Uterus (tissue), 4 donors: ENCODE results near the gene TRPT1. TPM values are rescaled to one million over a fixed set of nuclear protein-coding genes. Genes with fewer than 3 reads are reported as not detected.
A peak's percentile ranks its signal among the peaks of the same experiment; 100 is the strongest.

Experiments
- DNase-seq, 2 donors: peaks; one replicate each; pipeline ENCODE4 v3.0.0-alpha.2; 2019 to 2020
- H3K27ac ChIP-seq, 2 donors: fragments of 200-600 bp; sonication (generic); 1 replicate in 1 of 2; 2 replicates in 1 of 2; pipeline ENCODE4 v1.5.1; 2016 to 2018
- H3K27me3 ChIP-seq, 2 donors: fragments of 200-600 bp; sonication (generic); one replicate each; pipeline ENCODE4 v1.5.1; 2018 to 2019; ENCODE audit warnings: control low read depth in 1 of 2
- H3K36me3 ChIP-seq, 2 donors: fragments of 200-600 bp; sonication (generic); one replicate each; pipeline ENCODE4 v1.5.1; 2019; ENCODE audit warnings: control low read depth in 1 of 2
- H3K4me1 ChIP-seq, 2 donors: fragments of 200-600 bp; sonication (generic); one replicate each; pipeline ENCODE4 v1.5.1; 2018 to 2019; ENCODE audit warnings: control low read depth in 1 of 2
- H3K4me3 ChIP-seq, 2 donors: fragments of 200-600 bp; sonication (generic); 1 replicate in 1 of 2; 2 replicates in 1 of 2; pipeline ENCODE4 v1.5.1; 2018 to 2019; ENCODE audit warnings: mild to moderate bottlenecking in 1 of 2
- H3K9me3 ChIP-seq, 2 donors: fragments of 200-600 bp; sonication (generic); one replicate each; pipeline ENCODE4 v1.5.1; 2019; ENCODE audit warnings: control low read depth in 1 of 2
- POLR2A ChIP-seq, 2 donors: fragments of 450-650 bp; IDR thresholded peaks; one replicate each; pipeline ENCODE4 v1.6.1; 2016; ENCODE audit warnings: antibody characterized with exemption in 2 of 2, mild to moderate bottlenecking in 1 of 2, moderate library complexity in 1 of 2
- intact Hi-C: fragments of 100-400 bp; cut with DNase I; formaldehyde crosslinking; loops from one replicate; pipeline ENCODE4 v1.15.1; 2023; ENCODE audit warnings: low total_unique reads
- total RNA-seq, 4 donors: library from RNA; depleted of rRNA in 3 of 4; stranded (reverse); fragments of >200 nt in 3 of 4; gene quantifications; one replicate each; pipeline versions ENCODE4 v1.1.0 to v1.2.4, GENCODE V29; 2014 to 2023
- TF ChIP-seq, protein P1 (sequence below), 4 experiments: fragments of 200-600 bp in 2 of 4; fragments of 450-650 bp in 2 of 4; sonication (generic) in 2 of 4; IDR thresholded peaks; one replicate each; pipeline ENCODE4 v1.5.1; 2016 to 2019; ENCODE audit warnings: antibody characterized with exemption in 4 of 4, mild to moderate bottlenecking in 2 of 4, moderate library complexity in 1 of 4
- donor health status: DM: yes; HTN: yes; CAD: no.

Gene TRPT1
- total RNA-seq, 4 donors from 2014 or later, result 7.2 to 42.9 (median 18.7) TPM

DNA sequence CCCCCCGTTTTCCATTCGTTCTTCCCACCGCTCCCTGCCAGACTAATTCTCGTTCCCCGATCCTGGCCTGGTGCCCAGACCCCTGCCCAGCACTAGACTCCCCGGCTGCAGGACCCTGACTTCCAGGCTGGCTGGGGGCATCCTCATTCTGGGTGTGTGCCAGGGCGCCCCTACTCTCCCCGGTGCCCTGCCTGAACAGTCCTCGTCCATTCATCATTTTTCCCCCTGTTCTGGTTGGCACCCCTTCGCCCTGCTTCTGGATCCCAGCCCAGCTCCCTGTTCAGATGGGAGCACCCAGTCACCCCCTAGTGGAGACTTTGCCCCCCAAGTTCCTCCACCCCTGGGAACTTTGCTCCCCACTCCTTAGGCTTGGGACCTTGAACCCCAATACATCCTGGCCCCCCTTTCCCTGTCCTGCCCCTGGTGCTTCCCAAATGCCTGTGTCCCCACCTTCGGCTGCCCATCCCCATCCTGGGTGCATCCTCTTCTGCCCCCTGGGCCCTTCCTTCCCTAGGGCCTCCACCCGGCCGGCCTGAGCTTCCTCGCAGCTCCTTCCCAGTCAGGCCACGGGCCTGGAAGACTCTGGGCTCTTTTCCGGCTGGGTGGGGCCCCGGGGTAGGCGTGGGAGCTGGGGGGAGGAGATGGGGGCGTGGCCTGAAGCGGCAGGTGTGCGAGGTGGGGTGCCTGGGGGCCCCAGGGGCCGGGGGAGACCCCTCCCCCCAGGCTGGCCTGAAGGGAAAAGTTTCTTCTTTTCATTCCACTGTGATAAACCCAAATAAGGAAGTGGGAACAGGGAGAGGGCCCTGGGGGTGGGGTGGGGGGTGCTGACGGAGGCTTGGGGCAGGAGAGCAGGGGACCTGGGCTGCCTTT is 26.3 kb upstream of the TRPT1 start:
- Histone ChIP-seq H3K27me3 (no peaks in the 10 kb centered on the region), H3K9me3 (no peaks in the 10 kb centered on the region), H3K36me3 (no peaks in the 10 kb centered on the region), H3K4me1 (peaks cover 0 to 16% of the 10 kb centered on the region in 2 donors), H3K27ac (peak overlapping the region; percentile 63 to 75), H3K4me3 (peak overlapping the region; percentile 82 to 88)
- TF ChIP-seq POLR2A (IDR thresholded peaks at IDR 0.05), result no peak
- TF ChIP-seq, protein P1, sequence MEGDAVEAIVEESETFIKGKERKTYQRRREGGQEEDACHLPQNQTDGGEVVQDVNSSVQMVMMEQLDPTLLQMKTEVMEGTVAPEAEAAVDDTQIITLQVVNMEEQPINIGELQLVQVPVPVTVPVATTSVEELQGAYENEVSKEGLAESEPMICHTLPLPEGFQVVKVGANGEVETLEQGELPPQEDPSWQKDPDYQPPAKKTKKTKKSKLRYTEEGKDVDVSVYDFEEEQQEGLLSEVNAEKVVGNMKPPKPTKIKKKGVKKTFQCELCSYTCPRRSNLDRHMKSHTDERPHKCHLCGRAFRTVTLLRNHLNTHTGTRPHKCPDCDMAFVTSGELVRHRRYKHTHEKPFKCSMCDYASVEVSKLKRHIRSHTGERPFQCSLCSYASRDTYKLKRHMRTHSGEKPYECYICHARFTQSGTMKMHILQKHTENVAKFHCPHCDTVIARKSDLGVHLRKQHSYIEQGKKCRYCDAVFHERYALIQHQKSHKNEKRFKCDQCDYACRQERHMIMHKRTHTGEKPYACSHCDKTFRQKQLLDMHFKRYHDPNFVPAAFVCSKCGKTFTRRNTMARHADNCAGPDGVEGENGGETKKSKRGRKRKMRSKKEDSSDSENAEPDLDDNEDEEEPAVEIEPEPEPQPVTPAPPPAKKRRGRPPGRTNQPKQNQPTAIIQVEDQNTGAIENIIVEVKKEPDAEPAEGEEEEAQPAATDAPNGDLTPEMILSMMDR (IDR thresholded peaks at IDR 0.05), result peak in 2 of 4 experiments; percentile 28 to 32
- DNase-seq, result peak; percentile 58
- intact Hi-C loops, result no loop called here

DNA sequence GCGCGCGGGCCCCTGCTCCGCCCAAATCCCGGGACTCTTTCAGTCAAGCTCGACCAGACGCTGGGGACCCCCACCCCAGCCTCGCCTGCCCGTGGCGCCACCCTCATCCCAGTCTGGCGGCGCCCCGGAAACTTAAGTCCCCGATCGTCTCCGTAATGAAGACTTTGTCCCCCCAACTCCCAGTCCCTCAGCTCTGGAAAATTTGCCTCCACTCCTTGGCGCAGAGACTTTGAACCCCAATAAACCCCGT is 25.7 kb upstream of the TRPT1 start:
- DNase-seq, result no peak
- Histone ChIP-seq H3K27me3 (no peaks in the 10 kb centered on the region), H3K4me3 (peak overlapping the region; percentile 82 to 88), H3K36me3 (no peaks in the 10 kb centered on the region), H3K27ac (peak overlapping the region; percentile 63 to 75), H3K9me3 (no peaks in the 10 kb centered on the region), H3K4me1 (peaks cover 0 to 16% of the 10 kb centered on the region in 2 donors)
- TF ChIP-seq, protein P1 (IDR thresholded peaks at IDR 0.05), result no peak
- no peak for TF ChIP-seq POLR2A (IDR thresholded peaks at IDR 0.05)
- intact Hi-C loops, result no loop called here

DNA sequence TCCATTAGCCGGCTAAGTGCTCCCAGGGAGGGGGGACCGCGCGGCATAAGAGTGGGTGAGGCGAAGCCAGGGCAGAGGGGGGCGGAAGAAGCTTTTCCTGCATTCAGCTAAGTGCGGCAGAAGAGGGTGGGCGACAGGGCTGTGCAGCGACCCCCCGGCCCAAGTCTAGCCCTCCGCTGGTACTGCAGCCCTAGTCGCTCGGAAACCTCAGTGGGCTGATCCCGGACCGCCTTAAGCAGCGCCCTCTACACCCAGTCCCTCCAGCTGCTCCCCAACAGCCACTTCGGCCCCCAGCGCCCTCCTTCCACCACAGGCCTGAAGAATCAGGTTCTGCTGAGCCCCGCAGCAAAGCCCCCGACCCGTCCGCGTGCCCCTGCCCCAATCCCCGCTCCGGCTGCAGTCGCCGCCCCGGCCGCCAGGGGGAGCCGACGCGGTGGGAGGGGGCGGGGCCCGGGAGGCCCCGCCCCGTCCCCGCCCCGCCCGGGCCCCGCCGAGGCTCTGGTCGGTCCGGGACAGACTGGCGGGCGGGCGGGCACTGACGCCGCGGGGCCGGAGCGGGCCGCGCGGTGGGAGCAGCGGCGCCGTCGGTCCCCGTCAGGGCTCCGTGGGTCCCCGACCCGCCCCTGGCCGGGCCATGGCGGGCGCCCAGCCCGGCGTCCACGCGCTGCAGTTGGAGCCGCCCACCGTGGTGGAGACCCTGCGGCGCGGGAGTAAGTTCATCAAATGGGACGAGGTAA is 25.2 kb upstream of the TRPT1 start, which contains the start of gene PLCB3:
Gene PLCB3, plus strand, starts transcription at position 515 of the 737 bp plus-strand sequence. Its CDS starts 120 bp downstream, at position 635.
- Histone ChIP-seq H3K9me3 (no peaks in the 10 kb centered on the region), H3K27me3 (no peaks in the 10 kb centered on the region), H3K27ac (peak within 1 kb of the TSS; percentile 63 to 75), H3K4me3 (peak within 1 kb of the TSS; percentile 82 to 88), H3K36me3 (no peaks in the 10 kb centered on the region), H3K4me1 (peaks cover 0 to 16% of the 10 kb centered on the region in 2 donors)
- peak in 1 of 2 donors; percentile 70 for DNase-seq
- TF ChIP-seq, protein P1 (IDR thresholded peaks at IDR 0.05), result peak; percentile 70 to 95 (median 85)
- TF ChIP-seq POLR2A (IDR thresholded peaks at IDR 0.05), result peak; percentile 82
- intact Hi-C loops, result no loop called here

DNA sequence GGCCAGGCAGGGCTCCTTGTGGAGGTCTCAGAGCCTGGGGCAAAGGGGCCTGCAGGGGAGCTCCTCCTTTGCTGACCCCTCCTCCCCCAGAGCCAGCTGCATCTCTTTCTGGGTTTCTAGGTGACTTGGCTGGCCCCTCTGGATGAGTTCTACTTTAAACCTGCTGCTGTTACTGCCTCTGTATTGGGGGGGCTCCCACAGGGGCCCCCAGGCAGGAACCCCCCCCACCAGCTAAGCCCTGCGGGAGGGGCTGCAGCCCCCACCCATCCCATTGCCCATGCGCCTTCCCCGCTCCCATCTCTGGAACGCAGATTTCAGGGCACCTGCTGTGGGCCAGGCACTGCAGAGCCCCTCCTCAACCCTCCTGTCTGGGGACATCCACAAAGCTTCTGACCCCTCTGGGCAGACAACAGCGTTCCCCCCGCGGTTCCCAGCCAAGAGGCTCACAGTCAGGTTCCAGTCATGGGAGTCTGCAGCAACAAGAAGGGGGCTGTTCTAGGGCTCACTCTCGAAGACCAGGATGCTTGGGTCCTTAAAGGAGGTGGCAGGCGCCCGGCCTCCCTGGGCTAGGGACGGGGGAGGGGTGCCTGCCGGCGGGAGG is 24.5 kb upstream of the TRPT1 start:
- Histone ChIP-seq H3K27ac (peak overlapping the region; percentile 57 to 63), H3K9me3 (no peaks in the 10 kb centered on the region), H3K4me1 (peaks cover 0 to 16% of the 10 kb centered on the region in 2 donors), H3K36me3 (no peaks in the 10 kb centered on the region), H3K27me3 (no peaks in the 10 kb centered on the region), H3K4me3 (peak overlapping the region; percentile 82 to 88)
- intact Hi-C loops, result no loop called here
- TF ChIP-seq, protein P1 (IDR thresholded peaks at IDR 0.05), result no peak
- TF ChIP-seq POLR2A (IDR thresholded peaks at IDR 0.05), result no peak
- no peak for DNase-seq
